ENCODE data around the gene CSMD2.

CSMD2 gene

DNA sequence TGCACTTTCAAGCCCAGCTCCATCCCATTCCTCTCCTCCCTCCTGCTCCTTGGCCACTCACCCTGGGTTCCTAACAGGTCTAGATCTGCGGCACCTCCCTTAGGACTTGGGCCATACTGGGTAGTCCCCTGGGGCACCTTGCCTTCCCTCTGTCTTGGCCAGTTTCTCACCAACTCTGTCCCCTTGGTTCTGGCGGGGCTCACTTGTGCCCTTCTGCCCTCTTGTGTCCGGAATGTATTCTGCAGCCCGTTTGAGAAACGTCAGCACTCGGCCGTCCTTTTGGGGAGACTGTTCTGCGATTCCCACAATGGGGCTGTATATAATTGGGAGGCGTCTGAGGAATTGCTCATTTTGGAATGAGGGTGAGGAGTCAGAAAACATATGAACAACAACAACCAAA lies 530.2 kb downstream of the CSMD2 start:
- peak; percentile 73 for TF ChIP-seq CTCF (IDR thresholded peaks at IDR 0.05; ENCODE audit: low read depth, low read length, missing control alignments)
- DNase-seq (ENCODE audit: low read depth): no peak

GRCh38 chr1:33634143-33634542 lies 530.9 kb downstream of the CSMD2 start:
- DNase-seq (ENCODE audit: low read depth): no peak
- TF ChIP-seq CTCF (IDR thresholded peaks at IDR 0.05; ENCODE audit: low read depth, low read length, missing control alignments): peak; percentile 7
- H3K4me3 ChIP-seq (ENCODE audit: low read depth, low read length): no peak overlapping the region

More for the DNA sequence above, 530.2 kb downstream of the CSMD2 start:
- no peak overlapping the region for H3K4me3 ChIP-seq (ENCODE audit: low read depth, low read length)

DNA sequence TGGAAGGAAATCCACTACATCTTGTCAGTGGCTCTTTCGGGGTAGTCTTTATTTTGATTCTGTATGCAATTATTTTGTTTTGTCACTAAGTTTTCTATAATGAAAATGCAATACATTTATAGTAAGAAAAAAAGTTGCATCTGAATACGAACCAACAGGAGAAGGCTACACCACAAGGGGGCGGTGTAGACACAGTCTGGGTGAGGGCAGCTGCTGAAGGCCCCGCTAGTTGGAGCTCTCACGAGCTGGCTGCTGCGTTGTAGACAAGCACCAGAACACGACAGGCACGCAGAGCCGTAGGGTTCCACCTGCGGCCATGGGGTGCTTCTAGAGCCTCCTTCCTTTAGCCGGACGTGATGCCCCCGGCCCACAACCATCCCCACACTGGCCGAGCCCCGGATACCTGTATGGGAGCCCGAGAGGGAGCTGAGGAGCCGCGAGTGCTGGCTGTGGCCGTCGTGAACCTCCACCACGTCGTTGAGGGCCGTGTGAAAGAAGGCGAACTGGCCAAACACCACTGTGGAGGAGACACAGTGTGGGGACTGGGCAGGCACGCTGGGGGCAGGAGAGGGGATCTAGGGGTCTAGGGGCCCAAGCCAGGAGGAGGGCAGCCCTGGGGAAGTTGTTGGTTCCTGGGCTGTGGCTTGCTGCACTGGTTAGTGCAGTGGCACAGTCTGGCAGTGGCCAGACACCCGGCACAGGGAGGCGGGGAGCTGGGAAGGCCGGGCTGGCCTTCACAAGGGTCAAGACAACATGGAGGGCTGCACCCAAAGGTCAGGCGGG lies 531.8 kb downstream of the CSMD2 start:
- DNase-seq (ENCODE audit: low read depth): peak; percentile 56
- peak; percentile 99 for TF ChIP-seq CTCF (IDR thresholded peaks at IDR 0.05; ENCODE audit: low read depth, low read length, missing control alignments)
- H3K4me3 ChIP-seq (ENCODE audit: low read depth, low read length): no peak overlapping the region

GRCh38 chr1:33630686-33631085 lies 534.3 kb downstream of the CSMD2 start:
- DNase-seq (ENCODE audit: low read depth): no peak
- TF ChIP-seq CTCF (IDR thresholded peaks at IDR 0.05; ENCODE audit: low read depth, low read length, missing control alignments): no peak
- H3K4me3 ChIP-seq (ENCODE audit: low read depth, low read length): no peak overlapping the region

DNA sequence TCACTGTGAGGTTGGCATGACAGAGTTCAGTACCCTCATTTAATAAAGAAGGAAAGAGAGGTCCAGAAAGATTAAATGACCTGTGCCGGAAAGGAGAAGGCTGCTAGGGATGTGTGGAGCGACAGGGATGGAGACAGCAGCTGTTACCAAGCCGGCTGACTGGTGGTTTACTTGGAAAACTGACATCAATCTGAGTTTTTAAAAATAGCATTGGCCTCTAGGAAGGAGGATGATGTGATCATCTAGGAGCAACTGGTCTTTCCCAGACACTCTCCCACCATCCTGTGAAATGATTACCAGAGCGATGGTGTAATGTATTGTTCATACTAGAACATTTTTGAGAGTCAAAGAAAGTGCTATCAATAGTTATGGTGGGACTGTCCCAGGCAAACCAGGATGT lies 538.2 kb downstream of the CSMD2 start:
- TF ChIP-seq CTCF (IDR thresholded peaks at IDR 0.05; ENCODE audit: low read depth, low read length, missing control alignments): no peak
- no peak for DNase-seq (ENCODE audit: low read depth)
- no peak overlapping the region for H3K4me3 ChIP-seq (ENCODE audit: low read depth, low read length)

DNA sequence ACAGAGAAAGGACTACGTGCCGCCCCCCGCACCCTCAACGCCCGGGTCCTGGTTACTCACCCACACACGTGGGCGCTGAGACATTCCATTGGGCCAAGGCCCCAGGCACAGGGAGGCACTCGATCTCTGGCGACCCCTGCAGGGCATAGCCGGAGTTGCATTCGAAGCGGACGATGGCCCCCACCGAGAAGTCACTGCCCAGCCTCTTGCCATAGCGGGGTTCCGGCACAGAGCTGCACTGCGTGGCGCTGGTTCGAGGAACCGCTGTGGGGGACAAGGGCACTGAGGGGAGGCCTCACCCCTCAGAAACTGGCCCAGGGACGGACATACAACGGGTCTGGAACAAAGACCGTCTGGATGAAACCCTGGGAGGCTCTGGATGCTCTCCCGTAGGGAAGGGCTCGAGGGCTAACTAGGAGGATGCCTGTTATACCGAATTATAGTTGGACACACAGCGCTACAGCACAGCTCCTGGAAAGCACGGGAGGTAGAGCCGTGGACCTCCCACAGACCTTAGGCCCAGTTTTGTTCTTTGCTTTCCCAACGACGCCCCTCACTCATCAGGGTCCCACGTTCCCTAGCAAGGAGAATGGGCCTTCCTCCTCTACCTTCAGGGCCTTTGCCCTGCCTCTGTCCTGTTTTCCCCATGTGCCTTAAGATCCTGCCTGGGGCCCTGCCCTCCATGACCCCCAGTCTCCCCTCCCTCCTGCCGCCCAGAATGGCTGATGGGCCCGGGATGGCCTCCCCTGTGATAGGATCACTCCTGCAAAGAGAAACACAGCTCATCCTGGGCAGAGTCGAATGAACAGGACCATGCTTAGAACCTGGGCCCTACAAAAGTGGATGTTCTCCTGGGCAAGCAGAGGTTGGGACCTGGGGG lies 539.8 kb downstream of the CSMD2 start:
- no peak for DNase-seq (ENCODE audit: low read depth)
- peak; percentile 65 for TF ChIP-seq CTCF (IDR thresholded peaks at IDR 0.05; ENCODE audit: low read depth, low read length, missing control alignments)
- no peak overlapping the region for H3K4me3 ChIP-seq (ENCODE audit: low read depth, low read length)
